ENCODE measurements around the gene CELF1. TPM values are rescaled to one million over a fixed set of nuclear protein-coding genes. Genes with fewer than 3 reads are reported as not detected.
A peak's percentile ranks its signal among the peaks of the same experiment; 100 is the strongest.

Gene CELF1
- total RNA-seq, 1 donor = 128 TPM

DNA sequence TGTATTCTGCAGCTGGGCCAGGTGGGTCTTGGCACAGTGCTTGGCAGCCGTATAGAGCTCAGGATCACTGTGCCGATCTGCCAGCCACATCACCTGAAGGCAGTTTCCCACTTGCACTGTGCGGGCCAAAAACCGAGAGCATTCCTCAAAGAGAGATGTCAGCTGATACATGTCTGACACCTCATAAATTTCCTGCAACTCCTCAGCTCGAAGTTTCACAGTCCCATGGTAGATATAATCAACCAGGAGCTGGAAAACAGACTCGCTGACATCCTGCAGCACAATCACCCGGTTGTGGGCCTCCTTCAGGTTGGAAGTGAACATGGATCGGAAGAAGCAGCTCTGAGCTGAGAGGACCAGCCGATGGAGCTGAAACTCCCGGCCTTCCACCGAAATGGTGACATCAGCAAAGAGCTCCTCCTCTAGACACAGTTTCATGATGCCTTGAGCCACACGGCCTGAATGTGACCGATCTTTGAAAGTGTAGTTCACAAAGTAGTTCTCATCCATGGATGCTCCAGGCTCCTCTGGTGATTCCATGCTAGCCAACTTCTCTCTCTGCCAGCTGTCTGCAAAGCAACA, 24.6 kb upstream of the CELF1 start:
- DNase-seq (ENCODE audit: low read depth) = peak; percentile 30
- TF ChIP-seq, protein P1, sequence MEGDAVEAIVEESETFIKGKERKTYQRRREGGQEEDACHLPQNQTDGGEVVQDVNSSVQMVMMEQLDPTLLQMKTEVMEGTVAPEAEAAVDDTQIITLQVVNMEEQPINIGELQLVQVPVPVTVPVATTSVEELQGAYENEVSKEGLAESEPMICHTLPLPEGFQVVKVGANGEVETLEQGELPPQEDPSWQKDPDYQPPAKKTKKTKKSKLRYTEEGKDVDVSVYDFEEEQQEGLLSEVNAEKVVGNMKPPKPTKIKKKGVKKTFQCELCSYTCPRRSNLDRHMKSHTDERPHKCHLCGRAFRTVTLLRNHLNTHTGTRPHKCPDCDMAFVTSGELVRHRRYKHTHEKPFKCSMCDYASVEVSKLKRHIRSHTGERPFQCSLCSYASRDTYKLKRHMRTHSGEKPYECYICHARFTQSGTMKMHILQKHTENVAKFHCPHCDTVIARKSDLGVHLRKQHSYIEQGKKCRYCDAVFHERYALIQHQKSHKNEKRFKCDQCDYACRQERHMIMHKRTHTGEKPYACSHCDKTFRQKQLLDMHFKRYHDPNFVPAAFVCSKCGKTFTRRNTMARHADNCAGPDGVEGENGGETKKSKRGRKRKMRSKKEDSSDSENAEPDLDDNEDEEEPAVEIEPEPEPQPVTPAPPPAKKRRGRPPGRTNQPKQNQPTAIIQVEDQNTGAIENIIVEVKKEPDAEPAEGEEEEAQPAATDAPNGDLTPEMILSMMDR (IDR thresholded peaks at IDR 0.05; ENCODE audit: insufficient read depth, low read depth, low read length) = no peak
- H3K4me3 ChIP-seq (ENCODE audit: low read depth, low read length) = peak overlapping the region; percentile 96

DNA sequence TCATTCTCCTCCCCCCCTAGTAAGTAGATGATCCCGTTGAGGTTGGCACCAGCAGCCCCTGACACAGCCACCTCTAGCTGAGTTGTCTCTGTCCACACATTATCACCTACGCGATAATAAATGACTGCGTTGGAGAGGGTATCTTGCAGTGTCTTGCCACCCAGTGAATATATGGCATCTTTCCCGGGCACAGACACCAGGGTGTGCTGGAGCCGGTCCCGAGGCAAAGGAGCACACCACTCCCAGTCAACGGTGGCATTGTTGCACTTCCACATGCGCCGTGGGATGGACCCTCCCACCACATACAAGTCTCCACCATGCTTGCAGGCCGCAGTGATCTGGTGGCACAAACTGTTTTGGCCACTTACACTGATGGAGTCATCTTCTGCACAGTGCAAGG, 20.4 kb upstream of the CELF1 start:
- no peak for DNase-seq (ENCODE audit: low read depth)
- TF ChIP-seq, protein P1 (IDR thresholded peaks at IDR 0.05; ENCODE audit: insufficient read depth, low read depth, low read length) = no peak
- H3K4me3 ChIP-seq (ENCODE audit: low read depth, low read length) = no peak overlapping the region

DNA sequence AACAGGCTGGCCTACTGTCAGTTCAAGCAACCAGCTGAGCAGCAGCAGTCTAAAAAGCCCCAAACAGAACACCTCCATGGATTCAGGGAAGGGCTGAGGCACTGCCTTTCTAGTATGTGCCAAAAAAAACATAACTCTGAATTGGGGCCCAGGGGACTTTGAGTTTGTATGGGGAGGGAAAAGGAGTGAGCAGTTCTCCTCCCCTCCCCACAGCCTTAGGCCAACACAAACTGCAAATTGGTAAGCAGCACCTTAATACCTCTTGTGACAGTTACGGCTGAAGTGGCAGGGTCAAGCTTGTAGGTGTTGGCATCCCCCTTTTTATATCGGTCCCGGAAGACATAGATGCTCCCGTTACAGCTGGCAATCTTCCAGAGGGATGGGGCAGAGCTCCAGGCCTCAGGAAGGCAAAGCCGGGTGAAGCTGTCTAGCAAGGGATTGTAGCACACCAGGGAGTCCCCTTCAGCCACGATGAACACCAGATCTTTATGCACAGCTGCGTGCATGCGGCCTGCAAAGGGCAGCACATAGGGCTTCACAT, 19.9 kb upstream of the CELF1 start:
- TF ChIP-seq, protein P1 (IDR thresholded peaks at IDR 0.05; ENCODE audit: insufficient read depth, low read depth, low read length) = no peak
- no peak overlapping the region for H3K4me3 ChIP-seq (ENCODE audit: low read depth, low read length)
- no peak for DNase-seq (ENCODE audit: low read depth)

DNA sequence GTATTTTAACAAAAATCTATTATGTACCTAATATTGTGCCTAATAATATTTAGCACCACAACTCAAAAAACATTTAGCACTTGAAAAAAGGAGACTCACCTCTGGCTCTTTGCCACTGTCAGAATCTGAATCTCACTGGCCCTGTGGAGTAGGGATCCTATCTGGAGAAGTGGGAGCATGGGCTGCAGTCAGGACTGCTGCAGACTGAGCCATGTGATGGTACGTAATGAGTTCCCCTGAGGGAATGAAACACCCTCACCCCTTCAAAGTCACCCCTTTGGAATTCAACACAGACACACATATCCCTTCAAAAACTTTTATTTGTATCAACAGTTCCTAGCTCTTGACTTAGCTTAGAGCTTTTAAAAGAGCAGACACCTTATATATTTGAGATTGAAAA, 19.0 kb upstream of the CELF1 start:
- TF ChIP-seq, protein P1 (IDR thresholded peaks at IDR 0.05; ENCODE audit: insufficient read depth, low read depth, low read length) = no peak
- no peak overlapping the region for H3K4me3 ChIP-seq (ENCODE audit: low read depth, low read length)
- peak; percentile 75 for DNase-seq (ENCODE audit: low read depth)

DNA sequence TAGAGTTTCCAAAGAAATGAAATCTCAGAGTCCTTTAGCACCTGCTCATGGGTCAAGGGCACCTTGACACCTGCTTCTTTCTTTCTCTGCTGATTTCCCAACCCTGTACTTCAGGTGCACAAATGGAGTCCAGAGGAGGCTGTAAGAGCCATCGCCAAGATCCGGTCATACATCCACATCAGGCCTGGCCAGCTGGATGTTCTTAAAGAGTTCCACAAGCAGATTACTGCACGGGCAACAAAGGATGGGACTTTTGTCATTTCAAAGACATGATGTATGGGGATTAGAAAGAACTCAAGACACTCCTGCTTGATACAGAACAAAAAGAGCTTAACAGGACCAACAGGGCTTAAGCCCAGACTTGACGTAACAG, 18.4 kb upstream of the CELF1 start:
- H3K4me3 ChIP-seq (ENCODE audit: low read depth, low read length) = no peak overlapping the region
- TF ChIP-seq, protein P1 (IDR thresholded peaks at IDR 0.05; ENCODE audit: insufficient read depth, low read depth, low read length) = no peak

DNA sequence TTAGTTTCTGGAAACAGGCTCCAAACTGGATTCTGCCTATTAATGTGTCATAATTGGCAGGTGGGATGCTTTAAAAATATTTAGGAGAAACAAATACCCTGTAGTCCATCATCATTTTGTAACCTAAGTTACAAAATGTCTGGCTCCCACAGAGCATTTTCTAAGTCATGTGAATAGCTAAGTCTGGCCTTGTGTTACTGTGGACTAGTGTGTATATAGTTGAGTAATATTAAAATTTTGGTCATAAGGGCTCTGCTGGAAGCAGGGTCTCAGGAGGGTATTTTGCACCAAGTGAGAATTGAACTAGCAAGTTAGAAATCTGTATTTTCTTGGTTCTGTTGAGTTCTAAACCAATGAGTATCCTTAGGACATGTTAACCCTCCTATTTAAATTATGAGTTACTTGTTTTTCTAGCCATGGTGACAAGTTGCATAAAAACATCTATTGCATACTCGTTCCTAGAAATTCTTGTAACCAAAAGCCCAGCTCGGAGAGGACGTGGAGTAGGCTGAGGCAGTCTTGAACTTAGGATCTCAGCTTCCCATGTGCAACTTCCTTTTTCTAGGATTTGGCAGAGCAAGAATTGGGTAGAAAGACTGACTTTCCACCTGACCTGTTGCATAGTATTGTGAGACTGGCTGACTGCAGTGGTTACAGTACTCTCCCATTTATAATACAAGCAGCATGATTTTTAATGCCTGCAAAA, 17.9 kb upstream of the CELF1 start:
- H3K4me3 ChIP-seq (ENCODE audit: low read depth, low read length) = no peak overlapping the region
- TF ChIP-seq, protein P1 (IDR thresholded peaks at IDR 0.05; ENCODE audit: insufficient read depth, low read depth, low read length) = no peak
- DNase-seq (ENCODE audit: low read depth) = no peak

More for the DNA sequence above, 18.4 kb upstream of the CELF1 start:
- no peak for DNase-seq (ENCODE audit: low read depth)
